HFF-Myc (cell line): ENCODE measurements around the gene DDX1.

Experiments used
- DNase-seq: peaks from one replicate; pipeline ENCODE4 v3.0.0-alpha.2; 2011; ENCODE audit warnings: low read depth; ENCODE audit errors: extremely low read depth
- H3K4me3 ChIP-seq: replicated peaks from 2 replicates; pipeline ENCODE4 v1.5.1; 2011; ENCODE audit warnings: low read depth, mild to moderate bottlenecking, control low read depth, low read length
- TF ChIP-seq, protein P1 (sequence below): IDR thresholded peaks from 2 replicates; pipeline ENCODE4 v1.5.1; 2012; ENCODE audit warnings: mild to moderate bottlenecking, low read depth, low read length, control low read depth; ENCODE audit errors: missing control alignments

The DDX1 gene

DNA sequence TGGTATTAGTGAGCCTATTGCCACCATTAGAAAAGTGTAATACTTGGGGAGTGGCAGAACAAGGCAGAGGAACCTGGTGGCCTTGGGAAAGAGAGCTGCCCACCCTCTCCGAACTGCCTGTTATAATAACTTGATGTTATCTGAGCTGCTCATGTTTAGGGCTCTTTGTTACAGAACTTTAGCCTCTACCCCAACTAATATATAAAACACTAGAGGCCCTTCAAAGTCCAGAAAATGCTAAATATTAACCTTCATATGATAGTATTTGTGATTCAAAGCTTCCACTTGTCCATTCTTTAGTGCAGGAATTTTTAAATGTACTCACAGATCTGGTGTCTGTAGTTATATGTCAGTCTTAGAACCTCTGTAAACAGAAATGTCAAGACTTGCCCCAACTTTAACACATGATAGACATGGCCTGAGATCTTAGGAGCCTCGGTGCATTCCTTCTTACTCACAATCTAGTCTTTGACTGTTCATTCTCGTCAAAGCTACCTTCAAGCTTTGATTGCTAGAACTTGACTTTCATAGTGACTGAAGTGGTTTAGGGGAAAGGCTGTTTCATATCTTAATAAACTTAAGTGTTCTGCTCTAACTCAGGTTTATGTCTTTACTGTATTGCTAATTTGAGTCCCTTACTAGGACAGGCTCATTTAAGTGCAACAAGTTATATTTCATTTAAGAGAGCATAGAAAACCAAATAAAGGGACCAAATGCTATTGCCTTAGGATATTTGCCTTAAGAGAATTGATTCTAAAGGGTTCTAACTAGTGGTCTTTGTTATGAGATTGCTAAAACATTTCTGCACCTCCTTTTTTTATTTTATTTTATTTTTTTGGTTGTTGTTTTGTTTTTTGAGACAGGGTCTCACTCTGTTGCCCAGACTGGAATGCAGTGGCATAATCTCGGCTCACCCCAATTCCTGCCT lies 41.6 kb downstream of the DDX1 start:
- TF ChIP-seq, protein P1, sequence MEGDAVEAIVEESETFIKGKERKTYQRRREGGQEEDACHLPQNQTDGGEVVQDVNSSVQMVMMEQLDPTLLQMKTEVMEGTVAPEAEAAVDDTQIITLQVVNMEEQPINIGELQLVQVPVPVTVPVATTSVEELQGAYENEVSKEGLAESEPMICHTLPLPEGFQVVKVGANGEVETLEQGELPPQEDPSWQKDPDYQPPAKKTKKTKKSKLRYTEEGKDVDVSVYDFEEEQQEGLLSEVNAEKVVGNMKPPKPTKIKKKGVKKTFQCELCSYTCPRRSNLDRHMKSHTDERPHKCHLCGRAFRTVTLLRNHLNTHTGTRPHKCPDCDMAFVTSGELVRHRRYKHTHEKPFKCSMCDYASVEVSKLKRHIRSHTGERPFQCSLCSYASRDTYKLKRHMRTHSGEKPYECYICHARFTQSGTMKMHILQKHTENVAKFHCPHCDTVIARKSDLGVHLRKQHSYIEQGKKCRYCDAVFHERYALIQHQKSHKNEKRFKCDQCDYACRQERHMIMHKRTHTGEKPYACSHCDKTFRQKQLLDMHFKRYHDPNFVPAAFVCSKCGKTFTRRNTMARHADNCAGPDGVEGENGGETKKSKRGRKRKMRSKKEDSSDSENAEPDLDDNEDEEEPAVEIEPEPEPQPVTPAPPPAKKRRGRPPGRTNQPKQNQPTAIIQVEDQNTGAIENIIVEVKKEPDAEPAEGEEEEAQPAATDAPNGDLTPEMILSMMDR, result no peak
- no peak overlapping the region for H3K4me3 ChIP-seq
- no peak for DNase-seq

GRCh38 chr2:15633971-15634346 lies 42.3 kb downstream of the DDX1 start:
- no peak overlapping the region for H3K4me3 ChIP-seq
- DNase-seq, result no peak
- TF ChIP-seq, protein P1, result no peak

GRCh38 chr2:15634846-15635490 lies 43.3 kb downstream of the DDX1 start:
- no peak for DNase-seq
- TF ChIP-seq, protein P1, result no peak
- H3K4me3 ChIP-seq, result no peak overlapping the region

DNA sequence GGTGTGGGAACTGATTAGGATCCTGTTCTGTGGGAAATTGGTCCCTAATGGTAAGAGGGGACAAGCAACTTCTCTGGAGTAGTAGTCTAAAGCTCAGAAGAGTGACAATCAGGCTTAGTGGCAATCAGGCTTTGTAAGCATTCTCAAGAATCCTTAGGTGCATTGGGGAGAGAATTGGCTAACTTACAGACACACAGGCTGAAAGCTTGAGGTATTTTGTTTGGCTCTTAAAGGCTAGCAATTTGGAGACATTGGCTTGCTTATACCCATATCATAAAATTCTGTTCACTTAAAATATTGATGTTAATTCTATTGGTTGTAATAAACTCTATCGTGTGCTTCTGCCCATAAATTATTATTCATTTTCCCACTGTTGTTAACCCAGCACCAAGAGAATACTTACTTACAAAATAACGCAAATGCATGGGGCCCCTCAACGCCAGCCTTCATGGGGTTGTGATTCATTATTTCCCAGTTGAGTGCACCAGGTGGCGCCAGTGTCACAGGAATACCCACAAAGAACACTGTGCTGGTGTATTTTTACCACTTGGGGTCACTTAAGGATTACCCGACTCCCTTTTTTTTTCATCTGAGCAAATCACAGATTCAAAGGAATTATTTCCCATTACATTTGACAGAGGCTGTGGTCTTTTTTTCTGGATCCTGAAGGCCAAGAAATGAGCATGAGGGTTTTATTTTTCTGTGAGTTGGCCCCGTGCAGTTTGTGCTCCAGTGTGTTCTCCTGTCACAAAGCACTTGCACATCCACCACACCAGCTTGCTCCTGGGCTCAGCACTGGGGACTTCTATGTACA lies 45.5 kb downstream of the DDX1 start:
- peak; percentile 41 for DNase-seq
- TF ChIP-seq, protein P1, result peak; percentile 72
- no peak overlapping the region for H3K4me3 ChIP-seq

DNA sequence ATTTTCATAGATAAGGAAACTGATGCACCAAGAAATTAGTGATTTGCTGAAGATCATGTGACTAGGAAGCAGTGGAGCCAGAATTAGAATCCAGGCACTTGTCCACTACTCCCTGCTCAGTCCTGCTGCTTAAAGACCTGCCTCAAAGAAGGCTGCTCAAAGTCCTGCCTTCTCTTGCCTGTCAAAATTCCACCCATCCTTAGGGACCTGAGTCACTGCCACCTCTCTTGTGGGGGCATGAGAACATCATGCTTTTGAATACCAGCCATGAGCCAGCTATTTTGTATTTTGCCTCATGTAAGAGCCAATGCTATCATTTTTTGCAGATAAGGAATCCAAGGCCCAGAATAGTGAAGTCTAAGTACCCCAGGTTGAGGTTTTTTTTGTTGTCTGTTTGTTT lies 47.1 kb downstream of the DDX1 start:
- no peak for DNase-seq
- TF ChIP-seq, protein P1, result no peak
- no peak overlapping the region for H3K4me3 ChIP-seq

DNA sequence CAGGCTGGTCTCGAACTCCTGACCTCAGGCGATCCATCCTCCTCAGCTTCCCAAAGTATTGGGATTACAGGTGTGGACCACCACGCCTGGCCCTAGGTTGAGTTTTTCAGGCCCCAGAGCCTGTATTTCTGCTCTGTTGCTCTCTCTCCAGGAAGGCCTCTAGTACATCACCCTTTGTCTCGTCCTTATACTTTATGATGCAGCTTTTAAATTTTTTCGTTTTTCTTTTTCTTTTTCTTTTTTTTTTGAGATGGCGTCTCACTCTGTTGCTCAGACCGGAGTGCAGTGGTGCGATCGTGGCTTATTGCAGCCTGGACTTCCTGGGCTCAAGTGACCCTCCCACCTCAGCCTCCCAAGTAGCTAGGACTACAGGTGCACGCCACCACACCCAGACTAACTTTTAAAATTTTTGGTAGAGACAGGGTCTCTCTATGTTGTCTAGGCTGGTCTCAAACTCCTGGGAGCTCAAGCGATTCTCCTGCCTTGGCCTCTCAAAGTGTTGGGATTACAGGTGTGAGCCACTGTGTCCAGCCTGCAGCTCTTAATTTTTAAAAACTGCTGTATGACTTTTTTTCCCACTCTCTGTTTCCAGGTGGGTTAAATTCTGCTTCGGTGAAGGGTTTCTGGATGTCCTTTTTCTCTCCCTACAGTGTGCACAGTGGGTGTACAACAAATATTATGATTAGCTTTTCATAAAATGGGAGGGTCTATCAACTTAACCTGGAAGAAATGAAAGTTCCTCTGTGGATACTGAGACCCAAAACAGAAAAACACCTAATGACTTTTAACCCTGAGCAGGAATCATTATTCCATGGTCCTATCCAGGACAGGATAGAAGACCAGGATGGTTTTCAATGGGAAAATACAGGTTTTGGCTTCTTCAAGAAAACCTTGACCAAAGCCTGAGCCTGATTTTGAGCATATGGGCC lies 47.9 kb downstream of the DDX1 start:
- TF ChIP-seq, protein P1, result no peak
- DNase-seq, result no peak
- no peak overlapping the region for H3K4me3 ChIP-seq
